HFFc6 (cell line): ENCODE data around the gene SLC26A11. TPM values are rescaled to one million over a fixed set of nuclear protein-coding genes. Genes with fewer than 3 reads are reported as not detected.

Source experiments
- DNase-seq: peaks from one replicate; pipeline ENCODE4 v3.0.0-alpha.2; 2018
- H3K27ac Mint-ChIP-seq: 2 replicates; pipeline ENCODE4 v1.8.0; 2020; ENCODE audit warnings: mild to moderate bottlenecking, mixed read lengths
- H3K27me3 Mint-ChIP-seq: 2 replicates; pipeline ENCODE4 v1.8.0; 2021; ENCODE audit warnings: mild to moderate bottlenecking, moderate library complexity, mixed read lengths; ENCODE audit not compliant: insufficient read depth
- H3K36me3 Mint-ChIP-seq: 2 replicates; pipeline ENCODE4 v1.8.0; 2021; ENCODE audit warnings: low read depth, mixed read lengths
- H3K4me1 Mint-ChIP-seq: 2 replicates; pipeline ENCODE4 v1.8.0; 2020; ENCODE audit warnings: low read depth, mixed read lengths
- H3K4me3 Mint-ChIP-seq: 2 replicates; pipeline ENCODE4 v1.8.0; 2020; ENCODE audit warnings: mild to moderate bottlenecking, moderate library complexity, mixed read lengths
- H3K9me3 Mint-ChIP-seq: 2 replicates; pipeline ENCODE4 v1.8.0; 2020; ENCODE audit warnings: mild to moderate bottlenecking, mixed read lengths
- total RNA-seq, 6 experiments: library from RNA; stranded (reverse); fragmentation: NEBNext Ultra II Directional; extraction: Animal tissue kit (Norgen Biotek cat#: 25700); gene quantifications; 2 replicates in 1 of 6; 3 replicates in 5 of 6; pipeline ENCODE4 v1.2.3, GENCODE V29; 2021
- TF ChIP-seq, protein P1 (sequence below): fragments of 200-600 bp; sonication (generic); IDR thresholded peaks from 2 replicates; pipeline ENCODE4 v1.5.0; 2021; ENCODE audit warnings: antibody characterized with exemption, mild to moderate bottlenecking

SLC26A11 gene
- total RNA-seq, 6 experiments from 2014 or later: 11.4 to 13.6 (median 12.5) TPM

DNA sequence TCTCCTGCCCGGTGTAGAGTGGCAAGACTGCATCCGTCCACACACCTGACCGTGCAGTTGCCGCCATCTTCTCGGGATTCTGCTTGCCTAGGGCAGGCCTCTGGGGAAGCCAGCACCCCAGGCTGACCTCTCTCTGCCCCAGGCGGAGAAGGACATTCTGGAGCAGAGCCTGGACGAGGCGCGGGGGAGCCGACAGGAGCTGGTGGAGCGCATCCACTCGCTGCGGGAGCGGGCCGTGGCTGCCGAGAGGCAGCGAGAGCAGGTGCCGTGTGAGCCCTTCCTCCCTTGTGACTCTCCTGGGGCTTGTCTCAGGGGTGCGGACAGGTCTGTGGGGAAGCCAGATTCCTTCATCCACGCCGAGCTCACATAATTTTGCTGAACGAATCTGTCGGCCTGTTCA is 30.6 kb upstream of the SLC26A11 start:
- Mint-ChIP-seq H3K27me3 (peaks cover 24% of the 10 kb centered on the region), H3K9me3 (no peaks in the 10 kb centered on the region), H3K4me1 (peaks cover 7% of the 10 kb centered on the region; the same call in 1 of the 2 replicates), H3K36me3 (no peaks in the 10 kb centered on the region), H3K27ac (no peak overlapping the region), H3K4me3 (no peak overlapping the region)
- no peak for DNase-seq
- TF ChIP-seq, protein P1, sequence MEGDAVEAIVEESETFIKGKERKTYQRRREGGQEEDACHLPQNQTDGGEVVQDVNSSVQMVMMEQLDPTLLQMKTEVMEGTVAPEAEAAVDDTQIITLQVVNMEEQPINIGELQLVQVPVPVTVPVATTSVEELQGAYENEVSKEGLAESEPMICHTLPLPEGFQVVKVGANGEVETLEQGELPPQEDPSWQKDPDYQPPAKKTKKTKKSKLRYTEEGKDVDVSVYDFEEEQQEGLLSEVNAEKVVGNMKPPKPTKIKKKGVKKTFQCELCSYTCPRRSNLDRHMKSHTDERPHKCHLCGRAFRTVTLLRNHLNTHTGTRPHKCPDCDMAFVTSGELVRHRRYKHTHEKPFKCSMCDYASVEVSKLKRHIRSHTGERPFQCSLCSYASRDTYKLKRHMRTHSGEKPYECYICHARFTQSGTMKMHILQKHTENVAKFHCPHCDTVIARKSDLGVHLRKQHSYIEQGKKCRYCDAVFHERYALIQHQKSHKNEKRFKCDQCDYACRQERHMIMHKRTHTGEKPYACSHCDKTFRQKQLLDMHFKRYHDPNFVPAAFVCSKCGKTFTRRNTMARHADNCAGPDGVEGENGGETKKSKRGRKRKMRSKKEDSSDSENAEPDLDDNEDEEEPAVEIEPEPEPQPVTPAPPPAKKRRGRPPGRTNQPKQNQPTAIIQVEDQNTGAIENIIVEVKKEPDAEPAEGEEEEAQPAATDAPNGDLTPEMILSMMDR: no peak

DNA sequence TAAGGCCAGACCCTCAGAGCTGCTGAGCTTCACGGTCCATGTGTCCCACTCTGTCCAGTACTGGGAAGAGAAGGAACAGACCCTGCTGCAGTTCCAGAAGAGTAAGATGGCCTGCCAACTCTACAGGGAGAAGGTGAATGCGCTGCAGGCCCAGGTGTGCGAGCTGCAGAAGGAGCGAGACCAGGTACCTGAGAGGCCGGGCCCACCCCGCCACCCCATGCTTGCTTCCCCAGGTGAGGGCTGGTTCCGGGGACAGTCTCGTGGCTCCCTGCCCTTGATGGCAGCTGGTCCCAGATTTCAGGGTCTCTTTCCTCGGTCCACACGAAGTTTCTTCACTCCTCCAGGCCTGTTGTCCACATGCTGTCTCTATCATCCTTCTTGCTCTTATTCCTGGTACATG is 29.5 kb upstream of the SLC26A11 start:
- TF ChIP-seq, protein P1: no peak
- Mint-ChIP-seq H3K27me3 (peaks cover 23% of the 10 kb centered on the region), H3K27ac (no peak overlapping the region), H3K4me3 (no peak overlapping the region), H3K4me1 (peaks cover 7% of the 10 kb centered on the region; the same call in 1 of the 2 replicates), H3K36me3 (no peaks in the 10 kb centered on the region), H3K9me3 (no peaks in the 10 kb centered on the region)
- no peak for DNase-seq

DNA sequence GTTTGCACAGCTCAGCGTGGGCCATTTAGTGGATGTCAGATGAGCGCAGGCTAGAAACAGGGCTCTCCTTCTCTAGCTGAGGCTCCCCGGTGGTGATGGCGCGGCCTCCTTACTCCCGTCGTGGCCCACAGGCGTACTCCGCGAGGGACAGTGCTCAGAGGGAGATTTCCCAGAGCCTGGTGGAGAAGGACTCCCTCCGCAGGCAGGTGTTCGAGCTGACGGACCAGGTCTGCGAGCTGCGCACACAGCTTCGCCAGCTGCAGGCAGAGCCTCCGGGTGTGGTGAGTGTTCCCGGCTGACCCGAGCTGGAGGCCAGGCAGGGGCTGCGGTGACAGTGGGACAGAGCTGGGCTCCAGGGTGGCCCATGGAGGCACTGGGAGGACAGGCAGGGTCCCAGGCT is 29.0 kb upstream of the SLC26A11 start:
- no peaks in the 10 kb centered on the region for H3K36me3 Mint-ChIP-seq
- TF ChIP-seq, protein P1: no peak
- no peak overlapping the region for H3K4me3 Mint-ChIP-seq
- no peak overlapping the region for H3K27ac Mint-ChIP-seq
- H3K27me3 Mint-ChIP-seq: peaks cover 21% of the 10 kb centered on the region
- no peaks in the 10 kb centered on the region for H3K9me3 Mint-ChIP-seq
- DNase-seq: no peak
- H3K4me1 Mint-ChIP-seq: peaks cover 7% of the 10 kb centered on the region; the same call in 1 of the 2 replicates

DNA sequence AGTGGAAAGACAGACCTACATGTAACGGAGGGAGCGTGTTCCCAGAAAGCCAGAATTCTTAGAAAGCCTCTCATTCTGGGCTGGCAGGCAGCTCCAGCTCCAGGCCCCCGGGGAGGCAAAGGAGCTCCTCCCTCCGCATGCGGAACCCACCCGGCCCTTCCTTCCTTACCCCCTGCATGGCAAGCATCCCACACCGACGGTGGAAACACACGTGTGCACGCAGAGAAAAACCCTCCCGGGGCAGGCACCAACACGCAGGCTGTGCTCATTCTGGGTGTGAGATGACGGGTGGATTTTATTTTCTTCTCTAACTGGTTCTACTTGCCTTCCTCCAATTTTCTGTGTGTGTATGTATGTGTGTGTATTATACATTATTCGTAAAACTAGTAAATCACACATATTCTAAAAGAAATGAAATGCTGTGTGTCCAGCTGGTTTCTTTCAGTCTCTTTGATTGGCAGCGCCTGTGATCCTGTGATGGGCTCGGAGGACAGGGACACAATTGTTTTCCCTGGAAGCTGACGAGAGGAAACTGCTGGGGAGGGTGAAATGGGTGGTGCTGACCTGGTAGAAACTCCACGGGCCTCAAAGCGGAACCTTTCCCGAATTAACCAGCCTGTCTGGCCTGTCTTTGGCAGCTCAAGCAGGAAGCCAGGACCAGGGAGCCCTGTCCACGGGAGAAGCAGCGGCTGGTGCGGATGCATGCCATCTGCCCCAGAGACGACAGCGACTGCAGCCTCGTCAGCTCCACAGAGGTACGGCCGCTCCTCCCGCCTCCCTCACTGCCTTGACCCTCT is 28.2 kb upstream of the SLC26A11 start:
- no peaks in the 10 kb centered on the region for H3K36me3 Mint-ChIP-seq
- DNase-seq: no peak
- H3K4me3 Mint-ChIP-seq: no peak overlapping the region

DNA sequence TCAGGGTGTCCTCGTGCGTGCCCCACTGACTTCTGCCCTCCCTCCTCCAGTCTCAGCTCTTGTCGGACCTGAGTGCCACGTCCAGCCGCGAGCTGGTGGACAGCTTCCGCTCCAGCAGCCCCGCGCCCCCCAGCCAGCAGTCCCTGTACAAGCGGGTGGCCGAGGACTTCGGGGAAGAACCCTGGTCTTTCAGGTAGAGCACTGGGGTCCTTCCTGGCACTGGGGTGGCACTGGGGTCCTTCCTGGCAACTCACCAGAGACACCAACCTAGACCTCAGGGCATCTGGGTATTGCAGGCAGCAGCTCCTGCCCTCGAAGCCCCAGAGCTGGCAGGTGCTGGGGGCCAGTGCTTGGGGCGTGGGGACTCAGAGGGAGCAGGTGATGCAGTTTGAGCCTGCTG is 25.1 kb upstream of the SLC26A11 start:
- H3K27me3 Mint-ChIP-seq: peaks cover 18% of the 10 kb centered on the region
- H3K4me1 Mint-ChIP-seq: no peaks in the 10 kb centered on the region
- DNase-seq: no peak
- H3K9me3 Mint-ChIP-seq: no peaks in the 10 kb centered on the region
- H3K36me3 Mint-ChIP-seq: no peaks in the 10 kb centered on the region
- TF ChIP-seq, protein P1: no peak
- H3K27ac Mint-ChIP-seq: no peak overlapping the region
- no peak overlapping the region for H3K4me3 Mint-ChIP-seq

More for the DNA sequence above, 28.2 kb upstream of the SLC26A11 start:
- H3K27ac Mint-ChIP-seq: no peak overlapping the region
- TF ChIP-seq, protein P1: no peak
- H3K4me1 Mint-ChIP-seq: peaks cover 5% of the 10 kb centered on the region; the same call in 1 of the 2 replicates
- no peaks in the 10 kb centered on the region for H3K9me3 Mint-ChIP-seq
- H3K27me3 Mint-ChIP-seq: peaks cover 21% of the 10 kb centered on the region
